HG02852 (cell line): ENCODE results near the gene CDKN2B-AS1.

ENCODE experiments used
- ATAC-seq: cut with Tn5 transposase; IDR thresholded peaks from one replicate; pipeline ENCODE4 v1.9.1; 2021; ENCODE audit warnings: mild to moderate bottlenecking, moderate library complexity; ENCODE audit not compliant: unreplicated experiment

CDKN2B-AS1 gene

GRCh38 chr9:22147813-22148527, 153.4 kb downstream of the CDKN2B-AS1 start:
- no peak for ATAC-seq

DNA sequence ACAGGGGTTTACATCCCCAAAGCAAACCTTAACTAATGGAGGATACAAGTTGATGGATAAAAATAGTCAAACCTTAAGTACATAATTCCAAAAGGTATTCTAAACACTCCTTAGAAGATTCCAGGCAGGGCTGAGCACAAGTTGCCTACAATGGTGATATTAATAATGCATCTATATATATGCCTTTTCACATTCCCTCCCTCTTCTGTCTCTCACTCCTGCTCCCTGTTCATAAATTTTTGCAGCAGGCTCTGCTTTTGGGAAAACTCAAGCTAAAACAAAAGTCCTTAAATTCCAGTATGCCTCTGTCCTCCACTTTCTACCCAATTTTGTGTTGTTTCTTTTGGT, 153.9 kb downstream of the CDKN2B-AS1 start:
- no peak for ATAC-seq

DNA sequence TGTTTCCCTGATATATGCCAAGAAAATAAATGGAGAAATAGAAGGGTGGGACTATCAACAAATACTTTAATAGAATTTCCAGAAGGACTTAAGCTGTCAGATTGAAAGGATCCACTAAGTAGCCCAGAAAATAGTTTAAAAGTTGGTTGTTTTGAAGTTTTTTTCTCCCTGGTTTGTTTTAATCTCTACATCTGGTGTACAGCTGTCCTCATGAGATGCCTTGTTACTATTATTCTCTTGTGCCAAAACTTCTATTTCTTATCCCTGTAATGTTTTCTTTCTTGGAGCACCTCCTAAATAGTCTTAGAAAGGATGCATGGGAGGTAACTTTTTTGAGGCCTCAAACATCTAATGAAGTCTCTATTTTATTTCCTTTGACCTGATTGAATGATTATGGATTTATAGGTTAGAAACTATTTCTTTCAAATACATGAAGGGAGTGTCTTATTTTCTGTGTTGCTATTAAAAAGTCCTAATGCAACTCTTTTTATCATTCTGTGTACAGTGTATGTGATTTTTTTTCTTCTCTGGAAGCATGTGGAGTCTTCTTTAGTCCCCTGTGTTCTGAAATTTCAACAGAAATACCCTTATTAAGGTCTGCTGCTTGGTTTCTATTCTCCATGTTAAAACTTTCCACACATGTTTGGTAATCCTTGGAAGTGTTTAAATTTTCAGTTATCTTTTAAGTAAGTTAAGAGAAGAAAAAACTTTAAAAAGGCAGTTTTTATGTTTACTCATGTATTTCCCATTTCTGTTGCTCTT, 154.5 kb downstream of the CDKN2B-AS1 start:
- no peak for ATAC-seq

- no peak for ATAC-seq
Observed at GRCh38 chr9:22154064-22154463, 159.5 kb downstream of the CDKN2B-AS1 start.

GRCh38 chr9:22156586-22156985, 162.0 kb downstream of the CDKN2B-AS1 start:
- ATAC-seq, result no peak

DNA sequence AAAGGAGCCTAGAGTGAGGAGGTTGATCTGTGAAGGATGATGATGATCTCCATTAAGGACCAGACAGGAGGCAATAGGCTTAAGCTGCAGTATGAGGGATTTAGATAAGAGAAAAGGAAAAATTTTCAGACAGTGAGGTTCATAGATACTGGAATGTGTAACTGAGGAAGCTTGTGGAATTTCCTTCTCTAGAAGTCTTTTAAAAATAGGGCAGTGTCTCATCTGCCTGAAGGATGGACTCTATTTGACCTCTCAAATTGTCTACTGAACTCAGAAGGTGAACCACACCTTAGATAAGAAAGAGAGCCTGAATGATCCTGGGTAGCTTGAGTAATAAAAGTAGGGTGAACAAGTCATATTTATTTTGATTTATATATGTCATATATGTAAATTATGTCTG, 162.7 kb downstream of the CDKN2B-AS1 start:
- no peak for ATAC-seq

GRCh38 chr9:22157828-22158227, 163.2 kb downstream of the CDKN2B-AS1 start:
- no peak for ATAC-seq

DNA sequence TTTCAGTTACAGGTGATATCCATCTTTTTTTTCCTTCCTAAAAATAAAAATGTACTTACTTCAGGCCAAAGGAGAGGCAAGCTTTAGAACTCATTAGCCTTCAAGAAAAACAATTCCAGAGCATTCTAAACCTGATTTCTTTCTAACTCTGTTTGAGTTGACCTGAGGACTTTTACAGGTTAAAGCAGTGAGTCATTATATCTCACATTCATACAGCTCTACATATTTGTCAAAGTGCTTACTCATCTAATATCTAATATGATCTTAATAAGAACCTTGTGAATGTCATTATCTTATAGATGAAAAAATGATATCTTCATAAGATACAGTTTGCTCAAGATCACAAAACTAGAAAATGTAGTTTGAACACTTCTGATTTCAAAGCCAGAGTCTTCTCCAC, 163.7 kb downstream of the CDKN2B-AS1 start:
- no peak for ATAC-seq

GRCh38 chr9:22158927-22159346, 164.3 kb downstream of the CDKN2B-AS1 start:
- no peak for ATAC-seq

DNA sequence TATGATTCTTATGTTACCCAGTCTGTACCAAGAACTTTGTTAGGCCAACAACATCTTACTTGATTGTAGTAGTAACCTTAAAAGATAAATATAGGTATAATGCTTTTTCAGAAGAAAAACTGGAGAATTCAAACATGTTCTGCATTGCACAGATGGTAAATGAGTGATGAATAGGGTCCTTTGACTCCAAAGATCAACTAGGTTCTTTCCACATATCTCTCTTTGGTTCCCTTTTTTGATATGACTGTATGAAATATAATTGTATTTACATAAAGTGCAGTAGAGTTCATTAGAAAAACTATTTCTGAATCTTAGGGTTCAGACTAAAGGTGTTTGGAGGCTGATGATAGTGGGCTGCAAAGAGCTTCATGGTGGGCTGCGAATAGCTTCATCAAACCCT, 165.0 kb downstream of the CDKN2B-AS1 start:
- ATAC-seq, result no peak

DNA sequence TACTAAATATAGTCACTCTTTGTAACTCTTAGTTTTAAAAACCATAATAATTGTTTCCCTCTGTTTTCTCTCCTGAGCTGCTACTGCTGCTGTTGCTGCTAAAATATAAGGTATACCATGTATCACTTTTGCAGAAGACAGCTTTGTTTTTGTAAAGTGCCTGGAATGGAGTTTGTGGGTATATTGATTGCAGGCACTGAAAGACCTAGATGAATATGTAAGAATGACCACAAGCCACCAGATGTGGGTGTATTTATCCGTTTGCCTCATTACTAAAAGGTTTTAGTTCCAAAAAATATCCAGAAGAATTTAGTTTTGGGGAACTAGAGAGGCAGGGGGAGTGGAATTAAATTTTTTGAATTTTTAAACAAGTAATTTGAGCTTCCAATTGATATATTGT, 165.6 kb downstream of the CDKN2B-AS1 start:
- ATAC-seq, result no peak

- no peak for ATAC-seq
Observed at GRCh38 chr9:22165144-22165543, 170.6 kb downstream of the CDKN2B-AS1 start.

- ATAC-seq, result no peak
Observed at GRCh38 chr9:22169243-22169642, 174.7 kb downstream of the CDKN2B-AS1 start.

GRCh38 chr9:22169727-22170503, 175.3 kb downstream of the CDKN2B-AS1 start:
- ATAC-seq, result no peak
